ENCODE data around the gene NECTIN4.

DNA sequence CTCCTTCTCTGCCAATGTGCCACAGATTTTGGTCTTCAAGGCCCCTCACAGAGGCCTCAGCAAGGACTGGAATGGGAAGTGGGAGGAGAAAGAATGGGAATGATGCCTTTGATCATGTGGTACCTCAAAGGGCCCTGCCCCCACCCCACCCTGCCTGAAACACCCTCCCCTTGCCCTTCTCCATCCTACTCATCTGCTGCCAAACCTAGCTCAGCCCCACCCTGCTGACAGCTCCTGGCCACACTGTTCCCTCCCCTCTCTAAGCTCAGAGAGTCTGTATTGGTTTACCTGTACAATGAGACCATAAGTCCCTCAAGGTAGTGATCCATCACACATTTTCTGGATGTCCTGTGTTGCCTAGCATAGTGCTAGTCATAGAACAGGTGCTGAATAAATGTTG is 12.9 kb downstream of the NECTIN4 start:
- no peak for TF ChIP-seq CTCF (IDR thresholded peaks at IDR 0.05)
- TF ChIP-seq EZH2phosphoT487 (IDR thresholded peaks at IDR 0.05) = no peak
- no peak for TF ChIP-seq EZH2 (IDR thresholded peaks at IDR 0.05)

Measured in neural progenitor cell (in vitro differentiated cells).